ENCODE data around the gene POPDC3.
"Not testable (repeated sequence)": the region's sequence is repeated elsewhere in the genome, so short reads cannot be mapped to it uniquely, and the experiment has no call there.

The POPDC3 gene

DNA sequence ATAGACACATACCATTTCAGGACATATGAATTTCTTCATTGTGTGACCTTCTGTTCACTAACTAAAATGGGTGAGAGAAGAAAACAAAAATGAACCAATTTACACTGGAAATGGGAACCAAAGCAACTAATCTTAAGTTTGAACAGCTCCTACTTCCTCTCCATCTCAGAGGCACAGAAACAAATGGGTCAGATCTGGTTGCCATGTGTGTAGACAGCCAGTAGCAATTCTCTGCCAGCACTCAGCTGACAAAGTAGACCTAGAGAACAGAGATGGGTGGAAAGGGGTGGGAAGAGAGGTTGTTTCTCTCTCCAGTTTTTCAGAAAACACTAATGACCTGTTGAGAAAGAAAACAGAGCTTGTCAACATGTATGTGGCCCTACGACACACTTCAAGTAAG, 14.3 kb upstream of the POPDC3 start:
- no peak for DNase-seq

DNA sequence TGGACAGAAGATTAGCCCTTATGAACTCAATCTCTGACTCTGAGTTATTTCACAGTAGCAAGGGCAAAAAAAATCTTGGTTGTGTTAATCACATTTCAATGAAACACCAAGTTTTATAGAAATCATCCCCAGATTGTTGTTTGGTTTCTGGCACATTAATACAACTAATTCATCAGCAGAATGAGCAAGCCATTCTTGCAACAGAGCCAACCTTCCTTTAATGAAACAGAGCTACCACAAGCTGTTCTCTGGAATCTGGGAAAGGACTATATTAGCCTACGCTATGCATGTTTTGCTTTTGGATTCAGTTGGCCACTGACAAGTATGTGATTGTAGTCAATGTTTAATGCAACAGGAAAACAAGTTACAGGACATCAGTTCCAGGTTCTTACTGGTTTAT, 13.8 kb upstream of the POPDC3 start:
- DNase-seq: no peak

DNA sequence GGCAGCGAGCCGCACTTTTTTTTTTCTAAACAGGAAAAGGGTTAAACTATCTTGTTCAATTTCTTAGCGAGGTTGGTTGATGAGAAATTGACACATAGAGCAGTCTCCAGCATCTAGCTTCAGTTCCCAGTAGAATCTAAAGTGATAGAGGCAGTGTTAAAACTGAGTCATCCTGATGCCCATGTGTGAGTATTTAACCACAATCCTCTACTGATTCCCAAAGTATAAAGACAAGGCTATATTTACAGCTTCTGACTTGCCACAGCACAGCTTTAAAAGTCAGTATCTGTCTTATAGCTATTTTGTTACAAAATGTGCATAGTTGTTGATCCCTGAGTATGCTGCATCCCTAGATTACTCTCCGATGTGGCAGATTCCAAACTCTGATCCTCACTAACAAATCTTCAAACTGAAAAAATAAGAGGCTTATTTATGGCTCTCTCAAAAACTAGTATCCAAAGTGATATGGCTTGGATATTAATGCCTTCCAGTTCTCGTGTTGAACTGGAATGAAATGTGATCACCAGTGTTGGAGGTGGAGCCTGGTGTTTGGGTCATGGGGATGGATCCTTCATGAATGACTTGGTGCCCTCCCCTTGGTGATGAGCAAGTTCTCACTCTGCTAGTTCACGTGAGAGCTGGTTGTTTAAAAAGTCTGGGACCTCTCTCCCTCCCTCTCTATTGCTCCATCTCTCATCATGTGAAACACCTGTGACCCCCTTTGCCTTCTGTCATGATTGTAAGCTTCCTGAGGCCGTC, 13.1 kb upstream of the POPDC3 start:
- DNase-seq: no peak

DNA sequence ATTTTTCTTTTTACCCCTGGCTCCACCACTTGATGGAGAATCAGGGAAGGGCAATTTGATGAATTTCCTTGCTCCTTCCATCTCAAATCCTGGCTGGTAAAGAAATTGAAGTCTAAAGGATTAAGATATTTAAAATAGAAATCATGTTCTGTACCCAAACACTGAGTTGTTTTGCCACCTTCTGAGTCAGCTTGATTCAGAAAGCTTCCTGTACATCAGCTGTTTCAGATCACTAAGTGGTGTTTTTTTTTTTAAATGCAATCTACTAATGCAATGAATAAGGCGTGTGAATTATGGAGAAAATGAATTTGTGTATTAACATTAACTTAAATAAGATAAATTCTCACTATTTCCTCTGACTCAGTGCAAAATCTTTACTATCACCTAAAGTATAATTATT, 11.5 kb upstream of the POPDC3 start:
- no peak for DNase-seq

DNA sequence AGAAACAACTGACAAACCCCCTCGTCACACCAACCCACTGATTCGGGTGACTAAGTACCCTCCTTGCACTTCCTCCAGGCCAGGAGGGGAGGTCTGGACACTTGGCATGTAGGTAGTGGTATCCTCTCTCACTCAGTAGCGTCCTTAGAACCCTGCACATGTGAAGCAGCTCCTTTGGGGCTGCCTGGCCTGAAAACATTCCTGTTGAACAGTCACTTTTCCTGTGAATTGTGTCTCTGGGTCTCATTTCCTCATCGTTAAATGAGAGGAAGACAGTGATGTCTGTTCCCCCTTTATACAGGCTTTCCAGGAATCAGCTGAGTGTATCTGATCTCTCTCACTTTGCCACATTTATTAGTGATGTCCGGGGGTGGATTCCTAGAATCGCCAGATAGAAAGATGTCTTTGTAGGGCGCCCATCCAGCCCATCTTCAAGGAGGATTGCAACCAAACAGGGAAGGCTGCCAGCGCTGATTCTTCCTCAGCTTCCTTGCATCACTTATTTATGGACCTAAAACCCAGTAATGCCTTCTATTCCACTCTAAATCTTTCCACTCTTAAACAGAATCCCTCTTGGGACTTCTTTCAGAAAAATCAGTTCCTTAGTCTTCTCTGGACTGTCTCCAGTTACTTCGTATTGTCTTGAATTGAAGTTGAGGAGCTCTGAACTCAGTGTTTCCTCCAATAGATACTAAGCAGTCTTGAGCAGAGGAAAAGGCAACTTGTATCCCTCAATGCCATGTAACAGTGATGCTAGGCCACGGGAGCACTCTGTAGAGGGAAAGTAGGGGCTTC, 9.4 kb upstream of the POPDC3 start:
- DNase-seq: no peak

DNA sequence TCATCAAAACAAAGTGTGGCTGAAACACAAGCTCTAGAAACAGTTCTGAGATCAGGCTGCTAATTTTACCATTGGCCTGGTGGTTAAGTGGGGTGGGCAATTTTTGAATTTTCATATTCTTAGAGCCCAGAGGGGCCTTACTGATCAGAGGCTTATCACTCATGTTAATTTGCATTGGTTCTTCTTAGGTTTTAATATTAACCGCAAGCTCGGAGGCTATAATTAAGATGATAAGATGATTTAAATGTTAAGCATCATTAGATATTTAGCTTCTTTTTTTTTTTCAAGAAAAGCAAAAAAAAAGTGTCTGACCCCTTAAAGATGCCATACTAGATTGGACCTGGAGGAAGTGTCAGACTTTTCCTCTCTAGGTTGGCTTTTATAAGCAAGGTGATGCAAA, 8.4 kb upstream of the POPDC3 start:
- no peak for DNase-seq

DNA sequence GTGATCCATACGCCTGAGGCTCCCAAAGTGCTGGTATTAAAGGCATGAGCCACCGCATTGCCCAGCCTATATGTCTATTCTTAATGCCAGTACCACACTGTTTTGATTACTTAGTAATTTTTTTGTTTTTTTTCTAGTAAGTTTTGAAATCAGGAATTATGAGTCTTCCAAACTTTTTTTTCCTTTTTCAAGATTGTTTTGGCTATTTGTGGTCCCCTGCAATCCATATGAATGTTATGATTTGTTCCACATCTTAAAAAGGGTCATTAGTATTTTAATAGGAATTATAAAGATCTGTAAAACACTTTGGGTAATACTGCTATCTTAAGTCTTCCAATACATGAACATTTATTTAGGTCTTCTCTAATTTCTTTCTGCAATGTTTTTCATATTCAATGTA, 6.8 kb upstream of the POPDC3 start:
- DNase-seq: no peak

DNA sequence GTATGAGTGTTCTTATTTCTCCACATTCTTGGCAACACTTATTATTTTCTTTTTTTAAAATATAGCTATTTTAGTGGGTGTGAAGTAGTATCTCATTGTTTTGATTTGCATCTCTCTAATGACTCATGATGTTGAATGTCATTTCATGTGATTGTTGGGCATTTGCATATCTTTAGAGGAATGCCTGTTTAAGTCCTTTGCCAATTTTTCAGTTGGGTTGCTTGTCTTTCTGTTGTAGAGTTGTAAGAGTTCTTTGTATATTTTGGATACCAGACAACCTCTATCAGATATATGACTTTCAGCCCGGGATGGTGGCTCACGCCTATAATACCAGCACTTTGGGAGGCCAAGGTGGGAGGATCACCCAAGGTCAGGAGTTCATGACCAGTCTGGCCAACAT, 5.1 kb upstream of the POPDC3 start:
- DNase-seq: no peak

DNA sequence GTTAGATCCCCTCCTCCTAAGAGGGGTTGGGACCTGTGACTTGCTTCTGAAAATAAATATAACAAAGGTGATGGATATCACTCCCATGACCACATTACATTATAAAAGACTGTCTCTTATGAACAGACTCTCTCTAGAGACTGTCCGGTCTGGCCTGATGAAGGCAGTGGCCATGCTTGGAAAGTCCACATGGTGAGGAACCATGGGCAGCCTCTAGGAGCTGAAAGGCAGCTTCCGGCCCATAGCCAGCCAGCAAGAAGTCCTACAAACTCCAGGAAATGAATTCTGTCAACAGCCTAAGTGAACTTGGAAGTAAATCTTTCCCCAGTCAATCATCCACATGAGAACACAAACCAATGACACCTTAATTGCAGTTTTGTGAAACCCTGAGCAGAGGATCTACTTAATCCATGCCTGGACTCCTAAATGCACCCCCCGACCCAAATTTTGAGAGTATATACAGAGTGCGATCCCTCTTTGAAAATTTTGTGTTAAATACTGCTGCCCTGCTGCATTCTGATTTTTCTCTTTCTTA, 2.2 kb upstream of the POPDC3 start:
- DNase-seq: no peak

DNA sequence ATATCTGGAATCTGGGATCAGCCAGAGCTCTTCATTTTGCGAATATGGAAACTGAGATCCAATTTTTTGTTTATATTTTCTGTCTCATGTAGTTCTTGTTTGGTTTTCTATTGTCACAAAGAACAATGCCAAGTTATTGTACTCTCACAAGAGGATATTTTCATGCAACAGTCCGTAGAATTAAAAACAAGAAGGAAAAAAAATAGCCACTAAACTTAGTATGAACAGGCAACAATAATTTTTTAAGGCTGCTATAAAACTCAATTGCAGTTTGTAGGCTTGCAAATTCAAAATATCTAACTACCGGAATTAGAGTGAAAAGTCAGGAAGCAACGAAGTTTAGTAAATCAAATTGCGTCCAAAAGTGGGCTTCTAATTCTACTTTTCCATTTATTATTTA, 1.2 kb downstream of the POPDC3 start:
- DNase-seq: no peak

DNA sequence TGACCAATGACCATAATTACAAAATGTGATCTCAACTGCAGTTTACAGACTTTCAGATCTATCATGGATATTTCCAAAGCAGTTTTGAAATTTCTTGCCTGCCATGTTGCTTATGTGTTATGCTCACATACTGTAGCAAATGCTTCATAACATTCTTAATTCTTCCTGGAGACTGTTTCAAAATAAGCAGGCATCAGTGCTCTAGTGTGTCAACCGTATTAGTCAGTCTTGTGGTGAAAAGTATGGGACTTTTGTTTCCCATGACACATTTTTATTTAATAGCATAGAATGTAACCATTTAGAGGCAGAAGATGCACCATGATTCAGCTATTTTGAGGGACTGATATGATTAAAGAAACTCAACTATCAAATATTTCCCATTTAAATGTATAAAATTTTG, 1.7 kb downstream of the POPDC3 start:
- DNase-seq: no peak

DNA sequence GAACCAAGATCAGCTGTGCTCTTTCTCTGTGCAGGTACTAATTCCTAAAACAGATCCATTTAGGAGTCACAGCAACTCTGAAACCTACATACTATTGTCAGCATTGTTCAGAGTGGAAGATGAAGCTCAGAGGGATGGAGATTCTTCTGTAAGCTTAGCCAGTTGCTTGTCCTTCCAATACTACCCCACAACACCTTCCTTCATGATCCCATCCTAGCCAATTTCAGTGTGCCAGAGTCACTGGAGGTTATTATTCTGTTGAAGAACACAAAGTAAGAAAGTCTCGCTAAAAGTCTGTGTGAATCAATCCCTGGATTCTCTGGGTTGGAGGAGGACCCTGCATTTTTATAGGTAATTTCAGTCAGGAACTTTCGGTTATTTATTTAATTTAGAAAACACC, 2.3 kb downstream of the POPDC3 start:
- no peak for DNase-seq

DNA sequence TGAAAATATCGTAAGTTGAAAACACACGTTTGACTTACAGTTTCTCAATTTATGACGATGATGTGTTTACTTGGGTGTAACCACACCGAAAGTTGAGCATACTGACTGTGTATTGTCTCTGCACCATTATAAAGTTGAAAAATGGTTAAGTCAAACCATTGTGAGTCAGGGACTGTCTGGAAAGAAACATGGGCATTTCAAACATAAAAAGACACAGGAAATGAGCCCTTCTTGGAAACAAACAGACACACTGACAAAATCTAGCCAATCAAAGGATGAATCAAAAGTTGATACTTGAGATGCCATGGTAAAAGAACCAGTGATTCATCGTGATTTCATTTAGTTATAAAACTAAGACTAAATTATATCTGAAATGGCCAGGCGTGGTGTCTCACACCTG, 5.3 kb downstream of the POPDC3 start:
- DNase-seq: no peak

DNA sequence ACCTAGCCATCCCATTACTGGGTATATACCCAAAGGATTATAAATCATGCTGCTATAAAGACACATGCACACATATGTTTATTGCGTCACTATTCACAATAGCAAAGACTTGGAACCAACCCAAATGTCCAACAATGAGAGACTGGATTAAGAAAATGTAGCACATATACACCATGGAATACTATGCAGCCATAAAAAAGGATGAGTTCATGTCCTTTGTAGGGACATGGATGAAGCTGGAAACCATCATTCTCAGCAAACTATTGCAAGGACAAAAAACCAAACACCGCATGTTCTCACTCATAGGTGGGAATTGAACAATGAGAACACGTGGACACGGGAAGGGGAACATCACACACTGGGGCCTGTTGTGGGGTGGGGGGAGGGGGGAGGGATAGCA, 7.3 kb downstream of the POPDC3 start:
- not testable (repeated sequence) for DNase-seq

DNA sequence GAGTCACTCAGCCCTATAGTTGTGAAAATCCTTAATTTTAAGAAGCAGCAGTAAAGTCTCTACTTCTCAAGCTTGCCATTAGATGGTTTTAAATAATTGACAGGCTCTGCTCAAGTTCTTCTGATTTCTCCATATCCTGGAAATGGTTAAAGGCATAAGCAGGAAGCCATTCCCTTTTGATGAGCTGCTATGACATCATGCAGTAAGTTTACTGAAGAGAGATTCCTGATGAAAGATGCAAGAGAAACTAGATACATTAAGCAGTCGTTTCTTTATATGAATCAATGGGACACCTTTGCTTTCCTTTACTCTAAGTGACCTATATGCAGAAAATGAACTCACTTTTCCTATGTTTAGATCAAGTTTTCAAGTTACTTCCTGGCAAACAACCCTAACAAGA, 9.8 kb downstream of the POPDC3 start:
- DNase-seq: no peak

DNA sequence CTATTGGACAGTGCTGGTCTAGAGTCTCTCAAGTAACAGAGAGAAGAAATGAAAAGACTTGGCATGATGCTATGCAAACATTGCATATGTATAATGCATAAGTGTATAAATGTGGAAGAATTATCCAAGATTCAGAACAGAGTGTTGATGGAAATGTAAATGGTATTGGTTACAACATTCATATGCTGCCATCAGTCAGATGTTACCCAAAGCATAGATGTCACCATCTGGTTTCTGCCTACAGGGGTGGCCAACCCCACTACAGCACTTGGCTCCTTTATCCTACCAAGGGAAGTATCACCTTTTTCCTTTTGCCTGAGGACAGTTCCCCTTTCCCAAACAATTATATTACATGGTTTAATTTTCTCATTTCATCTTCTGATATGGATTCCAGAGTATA, 11.9 kb downstream of the POPDC3 start:
- no peak for DNase-seq

DNA sequence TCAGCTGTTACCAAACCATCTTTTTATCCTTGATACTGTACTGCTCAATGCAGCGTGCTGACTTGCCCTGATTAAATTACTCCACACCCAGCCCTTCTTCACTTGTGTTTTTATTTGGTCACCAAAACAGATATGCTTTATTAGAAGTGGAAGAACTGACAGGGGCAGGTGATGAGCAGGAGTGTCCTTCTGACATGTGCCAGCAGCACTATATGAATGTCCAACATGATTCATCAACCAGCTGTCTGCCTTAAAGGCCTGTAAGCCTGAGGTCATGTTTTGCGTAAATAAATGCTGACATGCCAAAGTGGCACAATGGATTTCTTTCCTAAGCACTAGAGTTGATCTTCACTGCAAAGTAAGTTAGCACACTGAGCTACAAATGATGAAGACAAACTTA, 15.4 kb downstream of the POPDC3 start:
- no peak for DNase-seq

DNA sequence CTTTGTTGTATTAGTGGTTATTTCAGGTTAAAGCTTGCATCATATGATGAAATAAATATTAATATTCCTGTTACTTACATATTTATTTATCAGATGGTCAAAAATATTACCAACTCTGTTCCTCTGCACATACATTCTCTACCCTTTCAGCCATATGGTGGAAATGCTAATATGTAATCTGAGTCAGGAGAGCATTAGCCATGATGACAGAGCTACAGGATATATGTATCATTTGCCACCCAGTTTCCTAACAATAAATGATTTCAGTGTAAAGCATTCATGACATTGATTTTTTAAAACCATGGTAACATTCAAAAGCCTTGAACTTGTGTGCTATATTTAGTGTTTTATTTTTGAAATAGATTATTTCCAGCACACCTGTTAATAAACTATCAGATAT, 16.6 kb downstream of the POPDC3 start:
- no peak for DNase-seq

DNA sequence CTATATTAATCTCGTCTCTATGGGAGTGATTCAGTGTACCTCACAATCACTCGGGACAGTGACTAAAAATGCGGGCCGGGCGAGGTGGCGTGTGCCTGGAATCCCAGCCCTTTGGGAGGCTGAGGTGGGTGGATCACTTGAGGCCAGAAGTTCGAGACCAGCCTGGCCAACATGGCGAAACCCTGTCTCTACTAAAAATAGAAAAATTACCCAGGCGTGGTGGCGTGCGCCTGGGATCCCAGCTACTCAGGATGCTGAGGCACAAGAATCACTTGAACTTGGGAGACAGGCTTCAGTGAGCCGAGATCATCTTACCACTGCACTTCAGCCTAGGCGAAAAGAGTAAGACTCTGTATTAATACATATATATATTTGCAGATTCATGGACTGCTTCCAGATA, 17.4 kb downstream of the POPDC3 start:
- no peak for DNase-seq

DNA sequence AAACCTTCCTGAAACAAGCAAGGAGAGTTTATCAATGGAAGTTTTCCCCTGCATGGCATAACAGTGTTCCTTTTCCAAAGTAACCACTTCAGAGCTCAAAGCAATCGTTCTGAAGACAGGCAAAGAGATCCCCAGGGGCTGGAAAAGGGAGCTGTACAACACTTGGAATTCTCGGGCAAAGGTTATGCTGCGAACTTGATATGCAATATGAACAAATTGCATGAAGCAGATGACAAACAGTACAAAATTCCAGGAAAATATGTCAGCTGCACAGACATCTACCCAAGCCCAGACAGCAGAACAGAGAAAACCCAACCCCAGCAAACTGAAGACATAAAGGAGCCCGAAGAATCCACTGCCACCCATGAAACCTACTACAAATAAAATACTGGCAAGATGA, 18.4 kb downstream of the POPDC3 start:
- no peak for DNase-seq

DNA sequence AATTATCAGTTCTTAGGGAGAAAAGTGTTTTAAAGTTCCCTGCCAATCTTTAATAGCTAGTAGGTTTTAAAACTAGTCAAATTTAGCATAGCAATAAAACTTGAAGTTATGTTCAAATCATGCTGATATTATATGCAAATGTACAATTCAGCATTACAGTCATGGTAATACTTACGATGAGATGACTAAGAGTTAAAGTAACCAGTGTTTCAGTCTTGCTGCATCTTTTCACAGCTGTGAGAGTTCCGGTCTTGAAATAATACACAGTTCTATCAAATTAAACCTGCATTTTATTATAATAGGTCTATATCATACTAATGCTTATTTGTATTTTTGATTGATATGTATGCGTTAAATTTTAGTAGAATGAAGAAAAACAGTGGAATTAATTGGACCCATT, 26.1 kb downstream of the POPDC3 start:
- no peak for DNase-seq

DNA sequence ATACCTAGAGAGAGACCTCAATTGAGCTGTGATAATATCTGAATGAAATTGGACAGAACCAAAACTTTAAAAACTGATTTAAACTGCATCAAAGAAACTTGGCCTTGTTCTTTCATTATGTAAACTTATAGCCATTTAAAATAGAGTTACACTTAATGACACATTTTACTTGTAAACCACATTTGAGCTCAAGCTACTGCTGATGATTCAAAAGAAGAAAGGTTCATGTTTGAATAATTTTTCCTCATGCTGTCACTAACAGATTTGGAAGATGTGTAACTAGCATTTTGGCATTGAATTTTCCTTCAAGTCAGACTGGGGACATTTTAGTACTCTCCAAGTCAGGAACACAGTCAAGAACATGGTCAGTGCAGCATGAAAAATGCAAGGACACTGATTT, 26.9 kb downstream of the POPDC3 start:
- no peak for DNase-seq

DNA sequence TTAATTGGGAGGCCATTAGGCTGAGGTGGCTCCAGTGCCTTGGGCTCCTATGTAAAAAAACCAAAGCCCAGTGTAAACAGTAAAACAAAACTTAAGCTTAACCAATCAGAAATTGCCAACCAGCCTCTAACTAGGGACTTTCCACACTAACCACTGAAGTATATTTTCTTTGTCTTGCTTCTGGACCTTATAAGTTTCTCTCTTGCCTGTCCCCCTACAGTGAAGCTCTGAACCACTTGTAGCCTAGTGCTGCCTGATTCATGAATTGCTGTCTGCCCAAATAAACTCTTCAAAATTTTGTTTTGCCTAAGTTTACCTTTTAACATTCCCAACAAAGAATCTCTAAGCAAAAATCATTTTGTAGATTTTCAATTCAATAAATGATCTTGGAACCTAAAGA, 28.2 kb downstream of the POPDC3 start:
- no peak for DNase-seq

DNA sequence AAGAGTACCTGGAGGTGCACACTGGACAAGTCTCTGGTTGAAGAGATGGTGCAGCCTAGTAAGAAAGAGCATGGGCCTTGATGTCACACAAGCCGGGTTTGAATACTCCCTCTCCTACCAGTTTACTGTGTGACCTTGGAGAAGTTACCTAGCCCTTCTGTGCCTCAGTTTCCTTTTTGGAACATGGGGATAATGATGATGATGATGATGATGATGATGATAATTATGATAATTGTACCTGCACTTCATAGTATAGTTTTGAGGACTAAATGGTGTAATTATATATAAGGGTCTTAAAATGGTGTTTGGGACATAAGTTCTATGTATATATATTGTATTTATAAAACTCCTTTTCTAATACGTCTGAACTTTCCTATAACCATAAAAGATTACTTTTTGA, 41.7 kb downstream of the POPDC3 start:
- no peak for DNase-seq

DNA sequence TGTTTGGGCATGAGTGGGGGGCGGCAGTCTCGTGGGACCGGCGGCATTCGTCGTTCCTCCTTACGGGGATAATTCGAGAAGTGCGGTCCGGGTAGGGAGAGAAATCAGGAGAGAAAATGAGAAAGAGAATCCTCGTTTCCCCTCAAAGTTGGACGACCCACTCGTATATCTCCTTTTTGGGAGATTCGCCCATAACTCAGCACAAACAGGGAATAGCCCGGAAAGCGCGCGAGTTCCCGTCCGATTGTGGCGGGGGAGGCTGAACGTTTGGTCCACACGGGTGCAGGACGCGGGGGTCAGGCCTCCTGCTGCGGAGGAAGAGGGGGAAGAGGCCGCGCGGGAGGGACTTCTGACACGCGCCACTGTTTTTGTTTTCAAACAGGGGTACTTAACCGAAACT, 42.4 kb downstream of the POPDC3 start:
- DNase-seq: no peak
